Occipital lobe (tissue), 2 donors: ENCODE measurements around the gene H2BK1. TPM values are rescaled to one million over a fixed set of nuclear protein-coding genes. Genes with fewer than 3 reads are reported as not detected.

Experiments used
- DNase-seq: peaks from one replicate; lab custom pipeline; 2025; lab: John Stamatoyannopoulos, UW
- total RNA-seq: library from RNA; depleted of rRNA; stranded (reverse); fragments of >200 nt; gene quantifications from one replicate; pipeline ENCODE4 v1.2.3, GENCODE V29; 2014

Gene H2BK1
- total RNA-seq, 1 donor from 2014 or later: not detected

DNA sequence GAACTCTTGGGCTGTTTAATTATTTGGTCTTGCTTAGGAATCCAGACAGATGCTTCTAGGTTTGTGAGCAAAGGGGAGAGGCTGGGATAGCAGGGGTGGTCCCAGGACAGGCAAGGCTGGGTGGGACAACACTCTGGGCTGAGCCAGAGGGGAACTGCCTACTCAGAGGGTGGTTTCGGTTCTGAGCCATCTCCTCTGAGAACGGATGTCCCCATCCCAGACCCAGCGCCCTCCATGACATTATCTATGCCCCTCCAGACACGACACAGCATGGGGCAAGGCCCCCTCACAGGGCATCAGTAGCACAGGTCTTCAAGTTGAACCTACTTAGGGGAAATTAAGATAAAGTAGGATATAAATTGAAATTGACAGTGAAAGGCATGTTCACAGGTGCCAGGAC lies 30.3 kb downstream of the H2BK1 start:
- no peak for DNase-seq

DNA sequence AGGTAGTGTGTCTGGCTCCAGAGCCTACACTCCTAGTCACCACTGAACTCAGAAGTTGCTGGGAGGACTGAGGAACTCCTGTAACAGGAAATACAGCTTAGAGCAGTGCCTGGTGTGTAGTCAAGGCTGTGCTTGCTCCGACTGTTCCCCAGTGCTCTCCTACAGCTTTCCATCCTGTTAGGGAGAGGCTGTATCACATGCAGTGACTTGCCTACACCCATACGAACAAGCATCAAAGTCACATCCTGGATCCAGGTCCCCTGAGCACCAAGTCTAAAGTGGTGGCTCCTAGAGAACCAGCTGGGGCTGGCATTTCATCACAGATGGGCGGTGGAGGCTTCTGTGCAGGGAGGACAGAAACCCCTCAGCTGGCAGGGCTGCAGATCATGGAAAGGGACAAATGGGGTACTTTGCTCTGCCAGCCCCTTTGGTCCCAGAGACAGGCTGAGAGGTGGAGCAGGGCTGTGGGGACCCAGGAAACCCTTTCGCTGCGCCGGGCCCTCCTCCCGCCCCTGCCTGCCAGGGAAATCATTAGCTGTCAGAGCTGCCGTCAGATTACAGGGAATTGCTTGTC lies 30.9 kb downstream of the H2BK1 start:
- DNase-seq: no peak

DNA sequence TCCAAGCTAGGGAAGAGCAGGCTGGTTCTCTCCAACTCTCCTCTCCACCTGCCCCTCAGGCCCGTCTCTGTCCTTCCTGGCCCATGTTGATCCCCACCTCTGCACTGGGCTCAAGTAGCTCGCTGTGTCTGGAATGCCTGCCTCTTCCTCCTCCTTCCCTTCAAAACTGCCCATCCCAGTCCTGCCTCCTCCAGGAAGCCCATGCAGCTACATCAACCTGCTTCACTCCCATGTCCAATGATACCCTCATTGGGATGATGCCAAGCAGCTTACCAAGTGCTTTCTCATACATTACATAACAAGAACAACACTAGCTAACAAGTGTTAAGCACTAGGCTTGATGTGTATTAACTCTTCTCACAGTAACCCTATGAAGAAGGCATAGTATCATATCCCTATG lies 31.5 kb downstream of the H2BK1 start:
- DNase-seq: no peak

DNA sequence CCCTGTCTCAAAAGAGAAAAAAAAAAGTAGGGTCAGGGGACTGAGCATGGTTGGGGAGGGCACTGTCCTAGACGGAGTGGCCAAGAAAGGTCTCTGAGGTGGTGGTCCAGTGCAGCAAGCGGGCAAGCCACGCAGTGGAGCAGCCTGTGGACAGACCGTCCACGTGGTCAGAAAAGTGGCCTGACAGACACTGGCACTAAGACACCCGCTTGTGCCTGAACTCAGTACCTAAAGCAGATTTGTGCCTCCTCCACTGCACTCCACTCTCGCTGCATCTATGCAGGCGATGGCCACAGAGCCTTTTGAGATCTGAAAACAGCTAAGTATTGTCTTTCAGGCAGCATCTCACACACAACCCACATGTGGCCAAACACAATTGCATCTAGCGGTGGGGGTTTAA lies 32.1 kb downstream of the H2BK1 start:
- no peak for DNase-seq

DNA sequence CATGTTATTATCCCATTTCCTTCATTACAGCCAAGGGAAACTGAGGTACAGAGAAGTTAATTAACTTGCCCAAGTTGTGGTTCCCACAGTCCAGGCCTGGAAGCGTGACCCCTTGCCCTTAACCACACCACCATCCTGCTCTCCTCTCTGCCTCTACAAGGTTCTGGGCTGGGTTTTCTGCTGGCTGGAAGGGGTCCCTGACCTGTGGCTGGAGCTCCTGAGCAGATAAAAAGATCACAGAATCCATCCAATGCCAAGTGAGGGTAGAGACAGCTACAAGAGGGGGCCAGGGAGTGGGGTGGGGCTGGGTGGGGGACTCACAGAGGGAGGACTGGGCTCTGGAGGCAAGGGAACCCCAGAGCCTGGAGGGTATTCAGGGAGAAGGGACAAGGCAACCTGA lies 33.0 kb downstream of the H2BK1 start:
- DNase-seq: no peak

DNA sequence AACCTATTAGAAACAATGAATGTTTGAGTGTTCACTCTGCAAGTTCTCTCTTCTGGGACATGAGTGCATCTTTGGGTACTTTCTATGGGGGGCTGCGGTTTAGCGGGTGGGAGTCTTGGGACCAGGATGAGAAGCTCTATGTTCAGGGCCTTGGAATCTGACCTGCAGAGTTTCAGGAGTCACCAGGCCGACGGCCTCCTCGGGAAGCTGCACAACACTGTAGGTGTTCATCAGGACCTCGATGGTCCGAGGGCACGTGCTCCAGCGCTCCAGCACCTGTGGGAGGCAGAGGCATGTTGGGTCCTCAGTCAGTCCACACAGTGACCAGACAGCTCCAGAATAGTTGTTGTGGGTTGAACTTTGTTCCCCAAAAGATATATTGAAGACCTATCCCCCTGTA lies 33.9 kb downstream of the H2BK1 start:
- DNase-seq: no peak

DNA sequence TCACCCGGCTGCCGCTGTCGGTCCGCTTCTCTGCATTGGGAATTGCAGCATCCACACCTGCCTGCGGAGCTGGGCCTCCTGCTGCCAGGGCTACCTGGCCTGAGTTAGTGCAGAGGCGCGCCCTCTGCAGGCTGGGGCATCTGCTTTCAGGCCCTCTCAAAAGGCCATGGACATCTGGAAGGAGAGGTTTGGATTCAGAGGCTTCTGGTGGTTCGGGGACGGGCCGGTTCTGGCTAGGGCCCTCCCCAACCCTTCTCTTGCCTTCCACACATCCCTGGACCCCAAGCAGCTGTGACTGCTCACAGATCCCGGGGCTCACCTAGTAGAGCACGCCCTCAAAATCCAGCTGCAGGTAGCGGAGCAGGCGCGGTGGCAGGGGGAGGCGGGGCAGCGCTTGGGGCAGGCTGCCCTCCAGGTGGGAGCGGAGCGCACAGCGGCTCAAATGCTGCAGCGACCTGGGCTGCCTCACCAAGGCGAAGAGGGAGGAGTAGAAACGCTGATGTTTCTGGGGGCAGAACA lies 34.4 kb downstream of the H2BK1 start:
- DNase-seq: no peak

DNA sequence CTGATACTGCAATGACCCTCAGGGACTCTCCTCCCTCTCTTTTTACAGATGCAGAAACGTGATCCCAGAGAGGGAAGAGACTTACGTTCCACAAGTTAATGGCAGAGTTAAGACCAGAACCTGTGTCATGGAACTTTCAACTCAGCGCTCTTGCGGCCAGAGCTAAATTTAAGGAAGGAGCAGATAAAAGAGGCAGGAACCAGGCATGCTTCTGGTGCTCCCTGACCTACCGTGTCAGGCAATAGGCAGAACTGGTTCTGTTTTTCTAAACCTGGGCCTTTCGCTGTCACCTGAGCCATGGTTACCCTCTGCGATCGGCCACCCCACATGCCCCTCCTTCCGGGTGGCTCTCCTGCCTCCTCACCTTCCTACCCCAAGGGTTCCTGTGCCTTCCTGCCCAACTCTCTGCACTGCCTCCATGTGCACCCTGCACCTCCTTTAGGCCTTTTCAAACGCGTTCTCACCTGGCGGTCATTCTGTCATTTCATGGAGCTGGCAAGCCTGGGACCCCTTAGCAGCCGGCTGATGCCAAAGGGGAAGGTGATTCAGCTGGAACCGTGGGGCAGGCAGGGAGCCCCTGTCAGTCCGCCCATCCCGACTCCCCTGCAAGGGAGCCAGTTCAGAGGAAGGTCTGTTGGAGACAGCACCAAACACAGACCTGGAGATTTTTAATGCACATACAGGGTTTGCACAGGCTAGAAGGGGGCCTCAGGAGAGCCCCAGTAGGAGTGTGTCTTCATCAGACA lies 35.1 kb downstream of the H2BK1 start:
- DNase-seq: no peak

DNA sequence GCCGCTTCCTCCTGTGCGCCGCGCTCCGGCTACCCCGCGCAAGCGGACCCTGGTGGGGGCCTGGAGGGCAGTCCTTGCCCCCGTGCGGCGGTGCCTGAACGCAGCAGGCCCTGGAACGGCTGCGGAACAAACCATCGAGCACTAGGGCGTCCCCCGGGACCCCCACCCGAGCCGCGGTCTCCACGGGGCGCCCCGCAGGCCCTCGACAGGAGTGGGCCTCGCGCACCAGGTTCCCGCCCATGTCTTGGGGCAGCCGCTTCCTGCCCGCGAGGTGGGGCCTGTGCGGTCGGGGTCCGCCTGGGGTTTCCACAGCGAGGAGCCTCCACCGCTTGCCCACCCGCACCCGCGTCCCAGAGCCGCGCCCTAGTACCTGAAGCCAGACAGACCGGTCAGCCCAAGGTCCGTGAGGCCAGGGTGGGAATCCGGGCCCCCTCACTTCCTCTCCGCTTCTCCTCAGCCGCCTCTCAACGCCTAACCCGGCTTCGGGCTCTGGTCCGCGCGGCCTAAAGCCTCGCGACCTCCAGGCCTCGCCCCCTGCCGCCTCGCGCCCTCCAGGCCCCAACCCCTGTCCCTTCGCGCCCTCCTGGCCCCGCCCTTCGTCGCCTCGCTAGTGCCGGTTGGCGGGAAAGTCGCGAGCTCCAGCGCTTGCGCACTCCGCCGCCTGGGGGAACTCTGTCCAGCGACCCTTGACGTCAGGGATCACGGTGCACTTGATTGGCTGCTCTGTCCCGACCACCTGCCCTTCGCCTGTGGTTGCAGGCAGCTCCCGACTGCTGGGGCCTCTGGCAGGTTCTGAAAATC lies 35.8 kb downstream of the H2BK1 start:
- DNase-seq: no peak

DNA sequence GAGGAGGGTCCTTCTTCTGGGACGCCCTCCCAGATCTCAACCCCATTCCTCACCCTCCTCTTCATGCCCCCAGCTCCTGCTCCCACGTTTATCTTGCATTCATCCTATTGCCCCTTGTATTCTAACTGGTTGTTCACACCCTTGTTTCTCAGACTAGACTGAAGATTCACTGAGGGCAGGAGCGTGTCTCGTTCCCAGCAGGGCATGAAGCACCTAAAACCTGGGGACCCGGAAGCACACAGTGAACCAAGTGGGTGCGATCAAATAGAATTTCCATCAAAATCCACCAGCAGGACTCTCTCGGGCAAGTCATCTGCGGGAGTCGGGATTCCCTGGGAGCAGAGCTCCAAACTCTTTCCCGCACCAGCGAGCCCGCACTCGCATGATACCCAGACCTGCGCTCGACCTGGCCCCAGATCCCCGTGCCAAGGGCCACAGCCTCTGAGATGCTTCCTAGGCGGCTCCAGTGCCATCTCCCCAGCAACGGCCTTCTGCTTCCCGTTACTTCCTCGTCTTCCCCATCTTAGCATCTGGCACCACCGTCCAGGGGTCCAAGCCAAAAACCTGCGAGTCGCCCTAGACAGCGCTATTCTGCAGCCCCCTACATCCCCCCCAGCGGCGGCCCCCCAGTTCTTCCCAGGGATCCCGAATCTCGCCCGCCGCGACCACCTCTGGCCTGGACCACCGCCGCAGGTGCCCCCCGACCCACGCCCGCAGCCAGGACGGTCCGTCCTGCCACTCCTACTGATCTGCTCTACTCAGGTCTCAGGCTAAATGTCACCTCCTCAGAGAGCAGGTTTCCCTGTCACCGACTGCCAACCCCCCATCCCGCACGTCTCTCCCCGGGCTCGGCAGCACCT lies 36.7 kb downstream of the H2BK1 start:
- DNase-seq: no peak

DNA sequence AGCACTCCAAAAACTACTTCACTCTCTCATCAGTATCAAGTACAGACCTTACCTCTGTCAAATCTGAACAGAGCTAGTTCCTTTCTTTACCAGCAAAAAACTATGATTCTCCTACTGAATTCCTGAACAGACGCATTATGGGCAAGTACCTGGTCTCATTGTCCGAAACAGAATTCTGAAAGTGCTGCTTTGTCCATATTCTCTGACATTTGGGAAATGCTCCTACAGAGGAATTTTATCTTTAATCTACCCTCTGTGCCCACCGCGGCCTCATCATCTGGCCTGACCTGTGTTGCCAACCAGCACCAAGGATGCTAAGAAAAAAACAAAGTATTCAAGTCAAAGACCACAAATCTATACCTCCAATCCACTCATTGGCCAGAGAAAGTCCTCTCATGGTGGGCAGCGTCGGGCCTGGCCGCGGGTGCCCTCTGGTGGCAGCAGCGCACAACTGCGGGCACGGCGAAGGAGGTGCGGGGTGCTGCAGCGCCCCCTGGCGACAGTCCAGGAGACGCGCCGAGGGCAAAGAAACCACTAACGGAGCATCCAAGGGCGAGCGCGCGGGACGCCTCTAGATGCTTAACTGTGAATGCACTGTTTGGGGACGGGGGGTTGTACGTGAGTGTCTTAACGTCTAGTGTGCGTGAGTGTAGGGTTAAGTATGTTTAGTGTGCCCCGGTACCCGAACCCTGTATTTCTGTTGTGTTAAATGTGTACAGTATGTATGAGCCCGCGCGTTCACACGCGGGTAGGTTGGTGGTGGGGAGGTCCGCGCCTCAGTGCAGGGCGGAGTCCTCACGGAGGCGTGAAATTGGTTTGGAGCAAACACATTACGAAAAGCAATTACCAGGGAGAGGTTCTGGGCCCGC lies 37.8 kb downstream of the H2BK1 start:
- peak; percentile 62 for DNase-seq

DNA sequence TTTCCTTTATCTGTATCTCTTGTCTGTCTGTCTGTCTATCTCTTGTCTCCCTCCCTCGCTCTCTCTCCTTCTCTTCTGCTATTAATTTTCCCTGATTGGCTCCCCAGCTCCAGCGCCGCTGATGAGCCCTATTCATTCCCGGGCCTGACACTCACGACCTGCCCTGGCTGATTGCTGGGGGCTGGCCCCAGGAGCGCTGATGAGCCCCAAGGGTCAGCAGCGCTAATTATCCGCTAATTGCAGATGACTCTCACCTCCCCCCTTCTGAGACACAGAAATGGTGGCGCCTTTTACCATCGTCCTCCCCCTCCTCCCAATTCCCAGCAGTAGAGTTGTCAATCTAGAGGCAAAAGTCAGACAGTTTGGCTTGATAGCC lies 41.5 kb downstream of the H2BK1 start:
- no peak for DNase-seq

DNA sequence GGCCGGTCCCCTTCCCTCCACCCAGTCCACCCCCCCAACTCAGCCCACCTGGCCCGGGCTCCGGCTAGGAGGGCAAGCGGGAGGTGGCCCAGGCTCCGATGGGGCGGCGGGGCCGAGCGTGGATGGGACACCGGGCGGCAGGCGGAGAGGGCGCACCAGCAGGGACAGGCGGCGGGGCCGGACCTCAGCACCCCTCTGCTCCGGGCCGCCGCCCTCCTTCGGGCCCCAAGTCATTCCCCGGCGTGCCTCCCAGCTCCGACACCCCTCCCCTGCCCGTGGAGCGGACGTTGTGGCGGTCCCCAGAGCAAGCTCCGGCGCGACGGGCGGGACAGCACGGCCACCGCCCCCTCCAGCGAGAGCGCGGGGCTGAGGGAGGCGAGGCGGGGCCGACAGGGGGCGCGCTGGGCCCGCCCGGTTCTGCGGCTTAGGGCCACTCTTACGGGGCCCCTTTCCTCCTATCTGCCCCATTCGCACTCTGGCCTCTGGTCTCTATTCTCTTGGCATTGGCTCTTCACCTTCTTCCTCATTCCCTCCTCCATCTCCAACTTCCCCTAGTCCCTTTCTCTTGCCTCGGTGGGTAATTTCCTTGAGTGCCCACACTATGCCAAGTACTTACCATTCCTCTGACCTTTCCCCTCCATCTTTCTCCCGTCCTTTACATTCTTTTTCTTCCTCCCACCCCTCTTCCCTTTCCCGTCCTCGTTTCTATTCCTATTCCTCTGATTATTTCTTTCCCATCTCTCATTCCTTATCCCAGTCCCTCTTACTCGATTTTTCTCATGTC lies 42.1 kb downstream of the H2BK1 start:
- no peak for DNase-seq

DNA sequence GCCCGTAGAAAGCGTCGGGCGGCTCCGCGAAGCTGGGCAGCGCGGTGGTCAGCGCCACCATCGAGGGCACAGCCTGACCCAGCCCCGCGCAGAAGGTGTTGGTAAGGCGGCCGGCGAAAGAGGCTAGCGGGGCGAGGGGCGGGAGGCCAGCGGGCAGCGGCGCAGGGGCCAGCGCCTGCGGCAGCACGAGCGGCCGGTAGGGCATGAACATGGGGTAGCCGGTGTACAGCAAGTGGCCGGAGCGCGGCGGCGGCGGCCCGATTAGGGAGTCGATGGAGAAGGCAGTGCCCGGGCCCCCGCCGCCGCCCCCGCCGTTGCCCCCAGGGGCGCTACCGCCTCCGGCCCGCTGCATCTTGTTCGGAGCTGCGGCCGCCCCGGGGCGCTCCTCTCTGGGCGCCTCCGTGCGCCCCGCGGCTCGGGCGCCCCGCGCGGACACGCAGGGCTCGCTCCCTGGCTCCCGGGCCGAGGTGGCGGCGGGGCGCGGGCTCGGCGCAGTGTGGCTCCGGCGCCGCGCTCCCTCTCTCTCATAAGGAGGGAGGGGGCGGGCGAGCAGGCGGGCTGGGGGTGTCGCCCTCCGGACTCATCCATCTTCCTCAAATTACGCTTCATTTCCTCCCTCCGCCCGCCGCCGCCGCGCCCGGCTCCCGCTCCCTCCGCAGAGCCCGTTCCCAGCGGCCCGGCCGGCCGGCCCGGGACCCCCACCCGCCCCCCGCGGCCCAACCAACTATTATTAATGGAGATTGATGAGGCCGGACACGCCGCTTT lies 42.9 kb downstream of the H2BK1 start, which contains the start of gene GBX1:
Gene GBX1 (minus strand): TSS at position 498 of the 765 bp plus-strand sequence. CDS start 146 bp downstream, at position 352.
- DNase-seq: no peak

DNA sequence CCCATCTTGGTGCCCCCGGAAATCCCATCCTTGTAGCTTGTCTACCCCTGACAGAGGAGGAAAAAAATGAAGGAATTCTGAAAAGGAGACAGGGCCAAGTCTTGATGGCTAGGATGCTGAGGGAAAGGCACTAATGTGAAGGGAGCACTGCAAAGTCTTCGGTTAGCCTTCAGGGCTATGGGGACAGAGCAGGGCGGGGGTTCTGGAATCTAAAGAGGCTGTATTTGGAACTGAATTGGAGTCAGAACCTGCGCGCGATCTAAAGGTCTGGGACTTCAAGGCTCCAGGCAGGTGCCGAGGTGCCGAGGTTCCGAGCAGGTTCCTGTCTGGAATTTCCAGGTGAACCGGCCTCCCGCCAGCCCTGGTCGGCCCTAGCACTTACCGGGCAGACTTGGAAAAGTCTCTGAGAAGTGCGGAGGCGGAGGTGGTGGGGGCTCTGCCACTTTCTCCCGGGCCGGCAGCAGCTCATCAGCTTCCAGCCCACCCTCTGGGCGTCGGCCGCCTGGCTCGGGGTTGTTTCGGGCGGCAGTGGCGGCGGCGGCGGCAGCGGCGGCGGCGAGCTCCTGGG lies 43.6 kb downstream of the H2BK1 start:
- no peak for DNase-seq

DNA sequence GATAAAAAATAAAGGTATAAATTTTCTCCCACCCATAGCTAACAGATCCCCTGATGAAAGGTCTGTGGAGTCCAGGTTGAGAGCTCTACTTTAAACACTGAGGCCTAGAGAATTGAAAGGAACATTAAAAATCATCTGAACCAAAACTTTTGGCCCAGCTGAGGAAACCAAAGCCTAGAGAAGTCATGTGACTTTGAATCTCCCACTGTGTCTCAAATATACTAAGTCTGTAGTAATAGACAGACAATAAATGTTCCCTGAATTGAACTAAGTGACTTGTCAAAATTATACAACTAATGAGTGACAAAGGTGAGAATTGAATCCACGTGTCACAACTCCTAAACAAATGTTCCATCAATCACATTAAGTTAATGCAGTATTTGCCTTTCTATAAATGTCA lies 48.5 kb downstream of the H2BK1 start:
- DNase-seq: no peak
